Measurements from ENCODE around the gene FGF13.

Gene FGF13

GRCh38 chrX:138711399-138712347 lies at the start of gene FGF13:
Gene FGF13, minus strand, starts transcription at chrX:138711717. Its CDS starts 714 bp downstream, at chrX:138711003.
- peak; percentile 53 for DNase-seq

- no peak for DNase-seq
Measured at GRCh38 chrX:138759217-138759943, 47.9 kb upstream of the FGF13 start.

- DNase-seq: peak; percentile 40
Measured at GRCh38 chrX:138756234-138756633, 44.7 kb upstream of the FGF13 start.

- DNase-seq: no peak
Measured at GRCh38 chrX:138754861-138755260, 43.3 kb upstream of the FGF13 start.

GRCh38 chrX:138748480-138748879 lies 37.0 kb upstream of the FGF13 start:
- DNase-seq: peak; percentile 32

GRCh38 chrX:138745196-138745595 lies 33.7 kb upstream of the FGF13 start:
- DNase-seq: peak; percentile 73

GRCh38 chrX:138742217-138742616 lies 30.7 kb upstream of the FGF13 start:
- peak; percentile 36 for DNase-seq

- peak; percentile 1 for DNase-seq
Measured at GRCh38 chrX:138740341-138740740, 28.8 kb upstream of the FGF13 start.

GRCh38 chrX:138723301-138723700 lies 11.8 kb upstream of the FGF13 start:
- peak; percentile 7 for DNase-seq

- no peak for DNase-seq
Measured at GRCh38 chrX:138719396-138719795, 7.9 kb upstream of the FGF13 start.

- DNase-seq: no peak
Measured at GRCh38 chrX:138718941-138719340, 7.4 kb upstream of the FGF13 start.

GRCh38 chrX:138710866-138711341 lies 613 bp downstream of the FGF13 start:
- DNase-seq: peak; percentile 6

- DNase-seq: no peak
Measured at GRCh38 chrX:138709886-138710791, 1.4 kb downstream of the FGF13 start.

GRCh38 chrX:138708268-138708667 lies 3.2 kb downstream of the FGF13 start:
- no peak for DNase-seq

- no peak for DNase-seq
Measured at GRCh38 chrX:138704596-138704995, 6.9 kb downstream of the FGF13 start.

- DNase-seq: no peak
Measured at GRCh38 chrX:138704101-138704500, 7.4 kb downstream of the FGF13 start.

GRCh38 chrX:138692591-138692990 lies 18.9 kb downstream of the FGF13 start:
- DNase-seq: no peak

- no peak for DNase-seq
Measured at GRCh38 chrX:138691186-138691585, 20.3 kb downstream of the FGF13 start.

GRCh38 chrX:138690591-138690990 lies 20.9 kb downstream of the FGF13 start:
- no peak for DNase-seq

GRCh38 chrX:138683600-138683999 lies 27.9 kb downstream of the FGF13 start:
- DNase-seq: no peak

GRCh38 chrX:138669693-138670092 lies 41.8 kb downstream of the FGF13 start:
- no peak for DNase-seq

- DNase-seq: no peak
Measured at GRCh38 chrX:138664466-138664865, 47.1 kb downstream of the FGF13 start.

GRCh38 chrX:138664016-138664415 lies 47.5 kb downstream of the FGF13 start:
- no peak for DNase-seq
